GM20431 (cell line): ENCODE results near the gene MROH7.

Experiments used
- in situ Hi-C: fragments of 300-500 bp; cut with MseI, MboI; formaldehyde crosslinking; loops from one replicate; pipeline ENCODE4 v1.15.0; 2020; ENCODE audit warnings: low sequenced_read_pairs; ENCODE audit not compliant: unreplicated experiment

MROH7 gene

DNA sequence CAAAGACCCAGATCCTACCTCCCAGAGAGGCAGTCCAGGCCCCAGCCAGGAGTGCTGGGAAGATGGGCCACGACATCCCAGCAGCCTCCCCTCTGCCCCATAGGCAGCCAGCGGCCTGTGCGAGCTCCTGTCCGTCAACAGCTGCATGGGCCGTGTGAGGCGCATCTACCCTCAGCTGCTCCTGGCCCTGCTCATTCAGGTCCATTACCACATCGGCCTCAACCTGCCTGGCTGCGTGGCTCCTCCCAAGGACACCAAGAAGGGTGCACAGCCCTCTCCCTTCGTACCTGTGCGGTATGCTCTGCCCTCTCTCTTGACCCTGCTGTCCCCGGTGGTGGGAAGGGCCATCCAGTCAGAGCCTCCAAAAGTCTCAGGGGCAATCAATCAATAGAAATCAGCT lies 44.6 kb downstream of the MROH7 start:
- in situ Hi-C loops: no loop called here

DNA sequence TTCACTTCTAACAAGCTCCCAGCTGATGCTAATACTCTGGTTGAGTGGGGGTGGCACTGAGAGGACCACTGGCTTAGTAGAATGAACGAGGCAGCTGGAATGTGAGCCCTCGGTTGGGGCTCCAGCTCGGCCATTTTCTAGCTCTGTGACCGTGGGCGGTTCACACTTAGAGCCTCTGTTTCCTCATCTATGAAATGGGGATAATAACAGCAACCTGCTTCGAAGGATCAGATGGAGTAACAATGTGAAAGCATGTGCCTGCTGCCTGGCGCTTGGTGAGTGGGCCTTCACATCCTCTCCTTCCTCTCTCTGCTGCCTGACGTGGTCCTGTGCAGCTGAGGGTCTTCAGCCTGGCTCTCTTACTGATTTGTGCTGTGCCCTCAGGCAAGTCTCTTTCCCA lies 53.2 kb downstream of the MROH7 start:
- in situ Hi-C loops: no loop called here

- in situ Hi-C loops: no loop called here
These were observed 53.6 kb downstream of the MROH7 start for GRCh38 chr1:54695221-54695620.

GRCh38 chr1:54695764-54696163 lies 54.2 kb downstream of the MROH7 start:
- in situ Hi-C loops: no loop called here

DNA sequence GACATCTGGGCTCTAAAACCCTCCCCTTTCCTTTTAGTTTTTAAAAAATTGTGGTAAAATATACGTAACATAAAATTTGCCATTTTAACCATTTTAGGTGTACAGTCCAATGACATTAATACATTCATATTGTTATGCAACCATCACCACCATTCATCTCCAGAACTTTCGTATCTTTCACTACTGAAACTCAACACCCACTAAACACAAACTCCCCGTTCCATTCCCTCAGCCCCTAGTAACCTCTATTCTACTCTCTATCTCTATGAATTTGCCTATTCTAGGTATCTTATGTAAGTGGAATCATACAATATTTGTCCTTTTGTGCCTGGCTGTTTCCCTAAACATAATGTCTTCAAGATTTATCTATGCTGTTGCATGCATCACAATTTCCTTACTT lies 54.7 kb downstream of the MROH7 start:
- in situ Hi-C loops: no loop called here

GRCh38 chr1:54697896-54698295 lies 56.3 kb downstream of the MROH7 start:
- in situ Hi-C loops: no loop called here

DNA sequence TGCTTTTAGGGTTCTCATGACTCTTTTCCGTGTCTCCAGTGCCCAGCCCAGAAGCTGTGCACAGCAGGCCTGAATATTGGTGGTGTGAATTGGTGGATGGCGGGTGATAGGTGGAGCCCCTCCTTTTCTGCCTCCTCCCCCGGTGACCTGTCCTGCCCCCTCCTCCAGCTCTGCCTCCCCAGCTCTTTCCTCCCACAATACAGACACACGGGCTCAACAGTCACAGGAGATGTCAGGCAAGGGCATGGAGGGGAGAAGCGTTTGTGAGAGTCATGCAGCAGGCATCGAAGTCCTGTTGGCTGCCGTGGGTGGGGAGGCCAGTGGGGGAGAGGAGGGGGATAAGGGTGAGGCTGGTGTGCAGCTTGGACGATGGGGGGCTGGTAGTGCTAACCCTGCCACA lies 56.8 kb downstream of the MROH7 start:
- in situ Hi-C loops: no loop called here

- in situ Hi-C loops: no loop called here
These were observed 58.4 kb downstream of the MROH7 start for GRCh38 chr1:54699936-54700525.

GRCh38 chr1:54701066-54701465 lies 59.5 kb downstream of the MROH7 start:
- in situ Hi-C loops: no loop called here

GRCh38 chr1:54701996-54702395 lies 60.4 kb downstream of the MROH7 start:
- in situ Hi-C loops: no loop called here

DNA sequence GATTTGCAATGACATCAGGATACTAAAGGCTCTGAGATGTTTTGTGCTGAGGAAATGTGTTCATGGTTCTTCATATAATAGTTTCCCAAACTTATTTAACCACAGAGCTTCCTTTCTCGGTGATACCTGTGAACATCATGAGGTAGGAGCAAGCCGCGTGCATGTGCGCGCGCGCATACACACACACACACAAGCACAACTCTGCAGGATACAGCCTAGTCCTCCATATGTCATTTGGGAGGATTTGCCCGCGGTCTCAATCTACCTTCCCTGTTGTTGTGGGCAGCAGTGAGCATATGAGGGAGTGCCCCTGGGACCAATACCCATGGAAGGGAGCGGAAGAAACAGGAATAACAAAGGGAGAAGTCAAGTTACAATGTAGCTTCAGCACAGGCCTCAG lies 61.9 kb downstream of the MROH7 start:
- in situ Hi-C loops: no loop called here

DNA sequence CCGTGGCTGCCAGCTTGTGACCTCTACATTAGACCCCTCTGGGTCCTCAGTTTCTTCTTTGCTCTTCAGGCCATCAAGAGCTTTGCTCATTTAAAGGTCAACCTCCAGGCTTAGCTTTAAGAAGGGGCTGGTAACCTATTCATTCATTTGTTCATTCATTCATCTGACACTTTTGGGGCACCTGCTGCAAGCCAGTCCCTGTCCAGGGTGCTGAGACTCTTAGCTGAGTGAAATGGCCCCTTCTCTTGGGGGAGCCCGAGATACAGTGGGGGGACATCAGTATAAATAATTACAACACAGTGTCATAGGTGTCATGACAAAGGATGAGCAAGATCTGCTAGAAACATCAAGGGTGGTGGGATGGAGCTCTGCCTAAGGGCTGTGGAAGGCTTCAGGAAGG lies 63.6 kb downstream of the MROH7 start:
- in situ Hi-C loops: no loop called here

- in situ Hi-C loops: no loop called here
These were observed 64.8 kb downstream of the MROH7 start for GRCh38 chr1:54706419-54706818.

- in situ Hi-C loops: no loop called here
These were observed 66.8 kb downstream of the MROH7 start for GRCh38 chr1:54708385-54708784.

DNA sequence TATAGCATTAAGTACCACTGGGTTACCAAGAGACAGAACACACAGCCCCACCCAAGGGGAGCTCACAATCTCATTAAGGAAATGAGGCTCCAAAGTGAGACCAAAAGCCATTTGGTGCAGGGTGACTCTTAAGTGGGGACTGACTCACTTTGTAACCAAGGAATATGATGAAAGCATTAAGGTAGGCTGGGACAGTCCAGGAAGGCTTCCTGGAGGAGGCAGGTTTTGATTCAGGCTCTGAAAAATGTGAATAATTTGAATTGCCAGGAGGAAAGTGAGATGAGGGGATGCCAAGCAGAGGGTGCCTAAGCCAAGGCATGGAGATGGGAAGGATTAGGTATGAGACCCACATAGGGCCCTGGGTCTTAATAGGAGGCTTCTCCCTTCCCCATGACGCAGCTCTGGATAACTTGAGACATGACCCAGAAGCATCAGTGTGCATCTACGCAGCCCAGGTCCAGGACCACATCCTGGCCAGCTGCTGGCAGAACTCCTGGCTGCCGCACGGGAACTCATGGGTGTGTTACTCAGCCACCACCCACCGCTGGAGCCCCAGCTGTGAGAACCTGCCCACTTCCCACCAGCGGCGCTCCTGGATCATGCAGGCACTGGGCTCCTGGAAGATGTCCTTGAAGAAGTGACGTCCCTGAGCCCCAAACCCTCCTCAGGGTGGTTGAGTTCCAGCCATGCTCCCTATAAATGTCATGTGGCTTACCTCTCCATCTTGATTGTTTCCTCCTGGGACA lies 68.1 kb downstream of the MROH7 start:
- in situ Hi-C loops: no loop called here

DNA sequence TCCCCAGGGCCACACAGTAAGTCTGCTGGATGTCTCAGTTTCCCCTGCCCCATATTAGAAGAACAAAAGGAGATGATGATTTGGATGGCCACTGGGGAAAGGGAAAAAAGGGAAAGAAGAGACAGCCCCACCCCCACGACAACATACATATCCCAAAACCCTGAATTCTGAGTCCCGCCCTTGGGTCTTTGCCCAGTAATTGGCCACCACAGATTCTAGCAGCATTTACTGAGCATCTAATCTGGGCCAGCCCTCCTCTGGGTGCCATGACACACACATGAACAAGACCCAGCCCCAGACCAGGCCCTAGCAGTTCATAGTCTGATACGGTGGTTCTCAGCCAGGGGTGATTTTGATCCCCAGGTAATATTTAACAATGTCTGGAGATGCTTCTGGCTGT lies 68.8 kb downstream of the MROH7 start:
- in situ Hi-C loops: no loop called here

GRCh38 chr1:54710841-54711240 lies 69.3 kb downstream of the MROH7 start:
- in situ Hi-C loops: no loop called here

GRCh38 chr1:54711536-54711935 lies 70.0 kb downstream of the MROH7 start:
- in situ Hi-C loops: no loop called here

- in situ Hi-C loops: no loop called here
These were observed 73.4 kb downstream of the MROH7 start for GRCh38 chr1:54714881-54715492.

- in situ Hi-C loops: no loop called here
These were observed 74.1 kb downstream of the MROH7 start, which contains the start of gene TTC4 for GRCh38 chr1:54715493-54716298. Gene TTC4, plus strand, starts transcription at chr1:54715861. Its CDS starts 48 bp downstream, at chr1:54715909.
